Breast epithelium (tissue), 3 donors: ENCODE data around the gene SERPINB7.

Experiments
- POLR2A ChIP-seq: fragments of 450-650 bp; IDR thresholded peaks from one replicate; pipeline ENCODE4 v1.6.1; 2016; ENCODE audit warnings: antibody characterized with exemption, mild to moderate bottlenecking, moderate library complexity
- POLR2AphosphoS5 ChIP-seq, 3 donors: sonication (generic); formaldehyde crosslinking; IDR thresholded peaks; one replicate each; pipeline ENCODE4 v1.6.1; 2017; ENCODE audit warnings: antibody characterized with exemption in 3 of 3
- TF ChIP-seq, protein P1 (sequence below), 3 donors: fragments of 450-650 bp; IDR thresholded peaks; one replicate each; pipeline ENCODE4 v1.5.1; 2016 to 2017; ENCODE audit warnings: antibody characterized with exemption in 3 of 3, mild to moderate bottlenecking in 3 of 3, moderate library complexity in 3 of 3

DNA sequence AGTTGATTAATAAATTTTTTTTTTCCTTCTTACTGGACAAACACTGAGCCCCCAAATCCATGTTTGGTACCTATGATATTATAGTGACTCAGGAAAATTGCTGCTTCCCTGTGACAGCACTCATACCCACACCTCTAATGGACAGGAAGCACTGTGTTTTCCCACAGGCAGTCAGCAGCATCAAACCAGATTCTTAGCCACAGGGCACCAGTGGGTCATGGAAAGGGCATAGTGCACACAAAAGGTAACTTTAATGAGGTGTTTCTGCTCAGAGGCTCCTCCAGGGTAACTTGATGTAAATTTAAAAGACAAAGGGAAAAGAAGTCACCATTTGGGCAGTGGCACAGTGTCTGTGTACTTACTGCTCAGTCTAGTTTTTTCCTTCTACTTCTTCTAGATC is 38.3 kb upstream of the SERPINB7 start:
- TF ChIP-seq, protein P1, sequence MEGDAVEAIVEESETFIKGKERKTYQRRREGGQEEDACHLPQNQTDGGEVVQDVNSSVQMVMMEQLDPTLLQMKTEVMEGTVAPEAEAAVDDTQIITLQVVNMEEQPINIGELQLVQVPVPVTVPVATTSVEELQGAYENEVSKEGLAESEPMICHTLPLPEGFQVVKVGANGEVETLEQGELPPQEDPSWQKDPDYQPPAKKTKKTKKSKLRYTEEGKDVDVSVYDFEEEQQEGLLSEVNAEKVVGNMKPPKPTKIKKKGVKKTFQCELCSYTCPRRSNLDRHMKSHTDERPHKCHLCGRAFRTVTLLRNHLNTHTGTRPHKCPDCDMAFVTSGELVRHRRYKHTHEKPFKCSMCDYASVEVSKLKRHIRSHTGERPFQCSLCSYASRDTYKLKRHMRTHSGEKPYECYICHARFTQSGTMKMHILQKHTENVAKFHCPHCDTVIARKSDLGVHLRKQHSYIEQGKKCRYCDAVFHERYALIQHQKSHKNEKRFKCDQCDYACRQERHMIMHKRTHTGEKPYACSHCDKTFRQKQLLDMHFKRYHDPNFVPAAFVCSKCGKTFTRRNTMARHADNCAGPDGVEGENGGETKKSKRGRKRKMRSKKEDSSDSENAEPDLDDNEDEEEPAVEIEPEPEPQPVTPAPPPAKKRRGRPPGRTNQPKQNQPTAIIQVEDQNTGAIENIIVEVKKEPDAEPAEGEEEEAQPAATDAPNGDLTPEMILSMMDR (IDR thresholded peaks at IDR 0.05): no peak
- no peak for TF ChIP-seq POLR2A
- TF ChIP-seq POLR2AphosphoS5 (IDR thresholded peaks at IDR 0.05): no peak
